Body of pancreas (tissue), 4 donors: ENCODE data around the gene DYNC1LI1.

Source experiments
- POLR2A ChIP-seq, 3 donors: fragments of 450-650 bp; IDR thresholded peaks; one replicate each; pipeline ENCODE4 v1.6.1; 2016; ENCODE audit warnings: antibody characterized with exemption in 3 of 3, mild to moderate bottlenecking in 2 of 3
- TF ChIP-seq, protein P1 (sequence below), 7 experiments: fragments of 450-650 bp in 4 of 7; fragments of 200-600 bp in 3 of 7; sonication (generic) in 3 of 7; IDR thresholded peaks; one replicate each; pipeline ENCODE4 v1.5.1; 2016 to 2019; ENCODE audit warnings: antibody characterized with exemption in 7 of 7

DNA sequence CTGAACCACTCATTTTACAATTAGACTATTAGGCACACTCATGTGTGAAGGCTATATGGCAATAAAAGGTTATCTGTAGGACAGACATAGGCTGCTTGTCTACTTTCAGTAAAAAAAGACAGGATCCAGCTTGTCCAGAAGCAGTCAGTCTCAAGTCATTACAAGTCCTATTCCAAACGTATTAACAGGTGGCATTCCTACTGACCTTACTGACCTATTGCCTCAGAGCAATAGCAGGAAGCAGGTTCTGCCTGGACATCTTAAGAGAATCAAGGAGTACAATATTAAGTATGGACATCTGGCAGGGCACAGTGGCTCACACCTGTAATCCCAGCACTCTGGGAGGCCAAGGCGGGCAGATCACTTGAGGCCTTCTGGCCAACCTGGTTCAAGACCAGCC is 75.0 kb downstream of the DYNC1LI1 start:
- TF ChIP-seq, protein P1, sequence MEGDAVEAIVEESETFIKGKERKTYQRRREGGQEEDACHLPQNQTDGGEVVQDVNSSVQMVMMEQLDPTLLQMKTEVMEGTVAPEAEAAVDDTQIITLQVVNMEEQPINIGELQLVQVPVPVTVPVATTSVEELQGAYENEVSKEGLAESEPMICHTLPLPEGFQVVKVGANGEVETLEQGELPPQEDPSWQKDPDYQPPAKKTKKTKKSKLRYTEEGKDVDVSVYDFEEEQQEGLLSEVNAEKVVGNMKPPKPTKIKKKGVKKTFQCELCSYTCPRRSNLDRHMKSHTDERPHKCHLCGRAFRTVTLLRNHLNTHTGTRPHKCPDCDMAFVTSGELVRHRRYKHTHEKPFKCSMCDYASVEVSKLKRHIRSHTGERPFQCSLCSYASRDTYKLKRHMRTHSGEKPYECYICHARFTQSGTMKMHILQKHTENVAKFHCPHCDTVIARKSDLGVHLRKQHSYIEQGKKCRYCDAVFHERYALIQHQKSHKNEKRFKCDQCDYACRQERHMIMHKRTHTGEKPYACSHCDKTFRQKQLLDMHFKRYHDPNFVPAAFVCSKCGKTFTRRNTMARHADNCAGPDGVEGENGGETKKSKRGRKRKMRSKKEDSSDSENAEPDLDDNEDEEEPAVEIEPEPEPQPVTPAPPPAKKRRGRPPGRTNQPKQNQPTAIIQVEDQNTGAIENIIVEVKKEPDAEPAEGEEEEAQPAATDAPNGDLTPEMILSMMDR (IDR thresholded peaks at IDR 0.05) = no peak
- no peak for TF ChIP-seq POLR2A (IDR thresholded peaks at IDR 0.05)
